HEK293T (cell line): ENCODE data around the gene KRT3.

Source experiments
- FOXK2 ChIP-seq: fragments of 450-650 bp; IDR thresholded peaks from 2 replicates; pipeline ENCODE4 v1.6.1; 2016; ENCODE audit warnings: mild to moderate bottlenecking
- FOXM1 ChIP-seq: fragments of 450-650 bp; IDR thresholded peaks from 2 replicates; pipeline ENCODE4 v1.6.1; 2017; ENCODE audit warnings: mild to moderate bottlenecking, borderline replicate concordance
- HDGF ChIP-seq: fragments of 450-650 bp; IDR thresholded peaks from 2 replicates; pipeline ENCODE4 v1.6.1; 2017; ENCODE audit warnings: antibody characterized with exemption, borderline replicate concordance

DNA sequence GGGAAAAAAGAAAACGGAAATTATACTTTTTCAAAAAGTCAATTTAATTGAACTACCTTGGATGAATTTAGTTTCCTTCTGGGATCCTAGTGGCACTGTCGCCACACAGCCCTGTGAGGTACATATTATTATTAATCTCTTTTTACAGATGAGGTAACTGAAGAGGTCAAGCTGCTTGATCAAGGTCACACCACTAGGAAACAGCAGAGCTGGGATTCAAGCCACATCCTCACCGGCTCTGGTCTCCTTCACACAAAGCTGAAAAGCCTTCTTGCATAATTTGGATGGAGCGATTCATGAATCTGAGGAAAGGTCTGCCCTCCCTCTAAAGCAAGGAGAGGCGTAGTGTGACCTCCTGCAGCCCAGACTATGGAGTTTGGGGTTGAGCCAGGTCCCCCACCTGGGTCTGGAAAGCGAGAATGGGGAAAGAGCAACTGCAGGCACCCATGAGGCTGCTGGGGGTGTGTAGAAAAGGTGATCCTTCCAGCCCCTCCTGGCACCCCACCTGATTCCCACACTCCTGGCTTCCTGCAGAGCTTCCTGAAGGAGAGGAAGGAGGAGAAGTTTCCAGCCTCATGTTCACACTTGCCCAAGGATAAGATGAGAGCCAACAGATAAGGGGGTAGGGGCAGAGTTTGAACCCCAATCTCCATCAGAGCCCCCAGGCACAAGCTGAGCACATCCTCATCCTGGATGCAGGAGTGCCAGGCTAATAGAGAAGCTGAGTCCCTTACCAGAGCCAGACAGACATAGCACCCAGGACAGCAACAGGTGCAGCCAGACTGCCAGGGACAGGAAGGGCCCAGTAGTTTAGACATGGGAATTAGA is 42.1 kb upstream of the KRT3 start:
- TF ChIP-seq FOXK2 (no peak), HDGF (no peak), FOXM1 (no peak)
